Fibroblast of lung (primary cell): ENCODE results near the gene SH2D5. TPM values are rescaled to one million over a fixed set of nuclear protein-coding genes. Genes with fewer than 3 reads are reported as not detected.
"Not testable (repeated sequence)": the region's sequence is repeated elsewhere in the genome, so short reads cannot be mapped to it uniquely, and the experiment has no call there.

ENCODE experiments used
- DNase-seq, 2 donors: peaks; one replicate each; pipeline versions ENCODE4 v3.0.0 to v3.0.0-alpha.2; 2010; ENCODE audit warnings: low read depth in 2 of 2
- H2AFZ ChIP-seq: 2 replicates; pipeline ENCODE4 v1.5.1; 2012; ENCODE audit warnings: low read length, control low read depth, inconsistent platforms
- H3K27ac ChIP-seq: 2 replicates; pipeline ENCODE4 v1.5.1; 2011; ENCODE audit warnings: low read length, control low read depth; ENCODE audit not compliant: insufficient read depth
- H3K27me3 ChIP-seq: 2 replicates; pipeline ENCODE4 v1.5.1; 2011; ENCODE audit warnings: mild to moderate bottlenecking, low read length; ENCODE audit not compliant: control insufficient read depth, insufficient read depth
- H3K36me3 ChIP-seq: 2 replicates; pipeline ENCODE4 v1.5.1; 2011; ENCODE audit warnings: low read length; ENCODE audit not compliant: control insufficient read depth, insufficient read depth
- H3K4me1 ChIP-seq: 2 replicates; pipeline ENCODE4 v1.5.1; 2011; ENCODE audit warnings: low read length; ENCODE audit not compliant: control insufficient read depth, insufficient read depth; ENCODE audit errors: extremely low read depth
- H3K4me2 ChIP-seq: 2 replicates; pipeline ENCODE4 v1.5.1; 2011; ENCODE audit warnings: low read length, control low read depth; ENCODE audit not compliant: insufficient read depth; ENCODE audit errors: extremely low read depth
- H3K4me3 ChIP-seq, 4 experiments: fragments of 200-600 bp in 1 of 4; sonication (generic) in 1 of 4; replicated peaks in 1 of 4; 2 replicates each; pipeline ENCODE4 v1.5.1; 2011 to 2016; ENCODE audit warnings: low read length in 4 of 4, low read depth in 3 of 4, mild to moderate bottlenecking in 3 of 4, control low read depth in 2 of 4, inconsistent platforms in 1 of 4, mixed read lengths in 1 of 4; ENCODE audit not compliant: insufficient read depth in 1 of 4; ENCODE audit errors: control extremely low read depth in 1 of 4
- H3K79me2 ChIP-seq: 2 replicates; pipeline ENCODE4 v1.5.1; 2012; ENCODE audit warnings: mild to moderate bottlenecking, low read length, inconsistent platforms; ENCODE audit not compliant: control insufficient read depth, insufficient read depth
- H3K9ac ChIP-seq: 2 replicates; pipeline ENCODE4 v1.5.1; 2011; ENCODE audit warnings: mild to moderate bottlenecking, low read length, control low read depth; ENCODE audit not compliant: insufficient read depth
- H3K9me3 ChIP-seq: 2 replicates; pipeline ENCODE4 v1.5.1; 2012; ENCODE audit warnings: low read depth, low read length; ENCODE audit not compliant: control insufficient read depth, insufficient read depth
- H4K20me1 ChIP-seq: 2 replicates; pipeline ENCODE4 v1.5.1; 2011; ENCODE audit warnings: low read length; ENCODE audit not compliant: control insufficient read depth, insufficient read depth; ENCODE audit errors: extremely low read depth
- EZH2 ChIP-seq: IDR thresholded peaks from 2 replicates; pipeline ENCODE4 v1.5.1; 2012; ENCODE audit warnings: low read length, control low read depth, mild to moderate bottlenecking; ENCODE audit errors: missing control alignments
- polyA plus RNA-seq, 2 donors: library from polyadenylated mRNA; depleted of rRNA in 1 of 2; stranded (reverse) in 1 of 2; unstranded in 1 of 2; fragments of >200 nt; gene quantifications; 2 replicates each; pipeline ENCODE4 v1.2.1, GENCODE V29; 2011 to 2012; ENCODE audit warnings: missing spikeins in 1 of 2
- total RNA-seq: library from RNA; depleted of rRNA; stranded (reverse); fragments of >200 nt; gene quantifications from 2 replicates; pipeline ENCODE4 v1.2.1, GENCODE V29; 2014
- TF ChIP-seq, protein P1 (sequence below), 2 donors: IDR thresholded peaks in 1 of 2; conservative IDR thresholded peaks in 1 of 2; 1 replicate in 1 of 2; 2 replicates in 1 of 2; pipeline ENCODE4 v1.5.1; 2011 to 2012; ENCODE audit warnings: low read length in 2 of 2, control low read depth in 1 of 2, inconsistent platforms in 1 of 2, low read depth in 1 of 2, mild to moderate bottlenecking in 1 of 2

The SH2D5 gene
- total and polyA plus RNA-seq, 2 donors (not counting 1 experiment from before 2014, with no cell fraction given) = 3.6 to 5.0 TPM

DNA sequence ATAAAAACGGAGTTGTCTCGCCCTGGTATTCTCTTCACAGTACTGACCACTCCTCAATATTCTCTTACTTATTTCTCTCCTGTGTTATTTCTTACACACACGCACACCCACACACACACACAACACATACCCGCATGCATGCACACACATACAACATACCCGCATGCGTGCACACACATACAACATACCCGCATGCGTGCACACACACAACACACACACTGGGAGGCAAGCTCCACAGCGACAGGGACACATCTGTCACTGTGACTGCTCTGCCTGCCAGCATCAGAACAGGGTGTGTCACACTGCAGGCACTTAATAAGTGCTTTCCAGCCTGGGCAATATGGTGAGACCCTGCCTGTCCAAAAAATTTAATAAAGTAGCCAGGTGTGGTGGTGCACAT, 50.5 kb downstream of the SH2D5 start:
- H4K20me1 ChIP-seq = no peaks in the 10 kb centered on the region
- DNase-seq = no peak
- H3K36me3 ChIP-seq = no peaks in the 10 kb centered on the region
- TF ChIP-seq EZH2 = no peak
- TF ChIP-seq, protein P1, sequence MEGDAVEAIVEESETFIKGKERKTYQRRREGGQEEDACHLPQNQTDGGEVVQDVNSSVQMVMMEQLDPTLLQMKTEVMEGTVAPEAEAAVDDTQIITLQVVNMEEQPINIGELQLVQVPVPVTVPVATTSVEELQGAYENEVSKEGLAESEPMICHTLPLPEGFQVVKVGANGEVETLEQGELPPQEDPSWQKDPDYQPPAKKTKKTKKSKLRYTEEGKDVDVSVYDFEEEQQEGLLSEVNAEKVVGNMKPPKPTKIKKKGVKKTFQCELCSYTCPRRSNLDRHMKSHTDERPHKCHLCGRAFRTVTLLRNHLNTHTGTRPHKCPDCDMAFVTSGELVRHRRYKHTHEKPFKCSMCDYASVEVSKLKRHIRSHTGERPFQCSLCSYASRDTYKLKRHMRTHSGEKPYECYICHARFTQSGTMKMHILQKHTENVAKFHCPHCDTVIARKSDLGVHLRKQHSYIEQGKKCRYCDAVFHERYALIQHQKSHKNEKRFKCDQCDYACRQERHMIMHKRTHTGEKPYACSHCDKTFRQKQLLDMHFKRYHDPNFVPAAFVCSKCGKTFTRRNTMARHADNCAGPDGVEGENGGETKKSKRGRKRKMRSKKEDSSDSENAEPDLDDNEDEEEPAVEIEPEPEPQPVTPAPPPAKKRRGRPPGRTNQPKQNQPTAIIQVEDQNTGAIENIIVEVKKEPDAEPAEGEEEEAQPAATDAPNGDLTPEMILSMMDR (conservative IDR thresholded peaks at IDR 0.05 in 1 of 2, IDR thresholded peaks at IDR 0.05 in 1 of 2; ENCODE audit: low read depth in 1 of 2, low read length in 2 of 2) = no peak
- no peak overlapping the region for H2AFZ ChIP-seq
- no peak overlapping the region for H3K9ac ChIP-seq
- H3K27ac ChIP-seq = no peak overlapping the region
- no peak overlapping the region for H3K4me2 ChIP-seq
- no peaks in the 10 kb centered on the region for H3K27me3 ChIP-seq
- H3K4me1 ChIP-seq = no peaks in the 10 kb centered on the region
- no peaks in the 10 kb centered on the region for H3K9me3 ChIP-seq
- H3K79me2 ChIP-seq = no peaks in the 10 kb centered on the region
- H3K4me3 ChIP-seq = no peak overlapping the region

DNA sequence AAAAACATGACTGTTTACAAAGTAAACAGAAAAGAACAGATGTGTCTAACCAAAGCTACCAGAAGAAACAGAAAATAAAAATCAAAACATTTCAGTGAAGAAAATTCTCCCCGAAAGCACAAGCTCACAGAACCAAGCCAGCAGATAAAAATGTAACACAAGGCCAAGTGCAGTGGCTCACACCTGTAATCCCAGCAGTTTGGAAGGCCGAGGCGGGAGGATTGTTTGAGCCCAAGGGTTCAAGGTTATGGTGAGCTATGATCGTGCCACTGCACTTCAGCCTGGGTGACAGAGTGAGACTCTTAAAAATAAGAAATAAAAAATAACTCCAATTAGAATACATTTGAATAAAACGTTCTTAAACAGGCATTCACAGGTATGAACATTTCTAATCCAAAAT, 52.2 kb downstream of the SH2D5 start:
- H2AFZ ChIP-seq = no peak overlapping the region
- no peaks in the 10 kb centered on the region for H3K9me3 ChIP-seq
- DNase-seq = no peak
- no peaks in the 10 kb centered on the region for H4K20me1 ChIP-seq
- H3K36me3 ChIP-seq = no peaks in the 10 kb centered on the region
- H3K79me2 ChIP-seq = no peaks in the 10 kb centered on the region
- H3K9ac ChIP-seq = no peak overlapping the region
- no peaks in the 10 kb centered on the region for H3K27me3 ChIP-seq
- TF ChIP-seq, protein P1 (conservative IDR thresholded peaks at IDR 0.05 in 1 of 2, IDR thresholded peaks at IDR 0.05 in 1 of 2; ENCODE audit: low read depth in 1 of 2, low read length in 2 of 2) = no peak
- TF ChIP-seq EZH2 = no peak
- no peaks in the 10 kb centered on the region for H3K4me1 ChIP-seq
- H3K27ac ChIP-seq = no peak overlapping the region
- H3K4me3 ChIP-seq = no peak overlapping the region
- H3K4me2 ChIP-seq = no peak overlapping the region

DNA sequence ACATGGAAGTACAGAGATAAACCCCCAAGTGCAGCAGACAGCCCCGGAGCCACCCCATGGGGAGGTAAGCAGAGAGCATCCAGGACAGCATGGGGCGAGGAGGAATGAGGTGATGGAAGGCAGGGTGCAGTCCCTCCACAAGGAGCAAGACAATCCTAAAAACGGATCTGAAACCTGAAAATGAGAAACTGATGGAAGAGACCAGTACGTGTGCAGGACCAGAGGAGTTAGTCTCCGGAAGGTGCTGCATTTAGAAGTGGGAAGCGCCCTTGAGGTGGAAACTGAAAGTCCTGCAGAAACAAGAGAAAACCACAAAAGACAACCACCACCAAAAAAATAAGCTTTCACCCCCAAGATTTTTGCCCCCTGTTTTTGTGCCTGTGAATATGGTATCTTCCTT, 53.9 kb downstream of the SH2D5 start:
- H3K4me2 ChIP-seq = no peak overlapping the region
- no peaks in the 10 kb centered on the region for H3K79me2 ChIP-seq
- no peaks in the 10 kb centered on the region for H3K9me3 ChIP-seq
- H3K4me3 ChIP-seq = no peak overlapping the region
- H3K9ac ChIP-seq = no peak overlapping the region
- H3K4me1 ChIP-seq = no peaks in the 10 kb centered on the region
- H3K27ac ChIP-seq = no peak overlapping the region
- no peaks in the 10 kb centered on the region for H3K27me3 ChIP-seq
- no peak overlapping the region for H2AFZ ChIP-seq
- no peak for DNase-seq
- TF ChIP-seq EZH2 = no peak
- TF ChIP-seq, protein P1 (conservative IDR thresholded peaks at IDR 0.05 in 1 of 2, IDR thresholded peaks at IDR 0.05 in 1 of 2; ENCODE audit: low read depth in 1 of 2, low read length in 2 of 2) = no peak
- no peaks in the 10 kb centered on the region for H3K36me3 ChIP-seq
- no peaks in the 10 kb centered on the region for H4K20me1 ChIP-seq

DNA sequence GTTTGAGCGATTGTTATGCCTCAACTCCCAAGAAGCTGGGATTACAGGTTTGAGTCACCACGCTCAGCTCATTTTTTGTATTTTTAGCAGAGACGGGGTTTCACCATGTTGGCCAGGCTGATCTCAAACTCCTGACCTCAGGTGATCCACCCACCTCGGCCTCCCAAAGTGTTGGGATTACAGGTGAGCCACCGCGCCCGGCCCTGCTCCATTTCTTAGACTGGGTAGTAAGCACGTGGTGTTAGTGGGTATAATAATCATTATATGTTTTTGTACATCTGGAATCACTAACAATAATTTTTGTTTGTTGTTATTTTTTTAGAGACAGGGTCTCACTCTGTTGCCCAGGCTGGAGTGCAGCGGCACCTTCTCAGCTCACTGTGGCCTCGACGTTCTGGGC, 58.9 kb downstream of the SH2D5 start:
- not testable (repeated sequence) for H2AFZ ChIP-seq, H3K27me3 ChIP-seq, H3K9me3 ChIP-seq, H3K36me3 ChIP-seq, H4K20me1 ChIP-seq, H3K27ac ChIP-seq, DNase-seq, H3K4me3 ChIP-seq, H3K9ac ChIP-seq, H3K79me2 ChIP-seq, H3K4me2 ChIP-seq, H3K4me1 ChIP-seq
